Measurements from ENCODE around the gene THBS2. TPM values are rescaled to one million over a fixed set of nuclear protein-coding genes. Genes with fewer than 3 reads are reported as not detected.
"Not testable (repeated sequence)": the region's sequence is repeated elsewhere in the genome, so short reads cannot be mapped to it uniquely, and the experiment has no call there.

Gene THBS2
- total and polyA plus RNA-seq, 11 donors, result 1.9 to 51.7 (median 15.9) TPM

DNA sequence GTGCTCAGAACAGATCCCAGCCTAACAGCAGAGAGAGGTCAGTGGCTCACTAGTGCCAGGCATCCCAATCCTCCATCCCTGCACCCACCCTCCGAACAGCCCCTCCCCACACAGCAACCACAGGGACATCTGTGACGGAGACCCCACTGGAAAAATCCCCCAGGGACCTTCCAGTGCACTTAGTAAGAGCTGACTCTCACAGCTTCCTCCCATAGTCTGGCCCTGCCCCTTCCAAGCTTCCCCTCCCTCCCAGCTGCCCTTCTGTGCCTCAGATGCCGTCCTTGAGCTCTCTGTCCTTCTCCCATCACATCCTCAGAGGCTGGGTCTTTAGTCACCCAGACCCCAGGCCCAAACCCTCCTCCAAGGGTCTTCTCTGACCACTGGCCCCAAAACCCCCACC lies 9.7 kb upstream of the THBS2 start:
- DNase-seq, result no peak
- WGBS, 4 donors, result 44 to 47% (median 46%) methylated on average over 3 of the region's 3 CpGs
- H3K36me3 ChIP-seq, result no peaks in the 10 kb centered on the region
- intact Hi-C loops (cut with DNase I), result no loop called here
- H3K9me3 ChIP-seq, result peaks cover 0 to 5% (median 0%) of the 10 kb centered on the region in 12 donors
- TF ChIP-seq, protein P1, sequence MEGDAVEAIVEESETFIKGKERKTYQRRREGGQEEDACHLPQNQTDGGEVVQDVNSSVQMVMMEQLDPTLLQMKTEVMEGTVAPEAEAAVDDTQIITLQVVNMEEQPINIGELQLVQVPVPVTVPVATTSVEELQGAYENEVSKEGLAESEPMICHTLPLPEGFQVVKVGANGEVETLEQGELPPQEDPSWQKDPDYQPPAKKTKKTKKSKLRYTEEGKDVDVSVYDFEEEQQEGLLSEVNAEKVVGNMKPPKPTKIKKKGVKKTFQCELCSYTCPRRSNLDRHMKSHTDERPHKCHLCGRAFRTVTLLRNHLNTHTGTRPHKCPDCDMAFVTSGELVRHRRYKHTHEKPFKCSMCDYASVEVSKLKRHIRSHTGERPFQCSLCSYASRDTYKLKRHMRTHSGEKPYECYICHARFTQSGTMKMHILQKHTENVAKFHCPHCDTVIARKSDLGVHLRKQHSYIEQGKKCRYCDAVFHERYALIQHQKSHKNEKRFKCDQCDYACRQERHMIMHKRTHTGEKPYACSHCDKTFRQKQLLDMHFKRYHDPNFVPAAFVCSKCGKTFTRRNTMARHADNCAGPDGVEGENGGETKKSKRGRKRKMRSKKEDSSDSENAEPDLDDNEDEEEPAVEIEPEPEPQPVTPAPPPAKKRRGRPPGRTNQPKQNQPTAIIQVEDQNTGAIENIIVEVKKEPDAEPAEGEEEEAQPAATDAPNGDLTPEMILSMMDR (IDR thresholded peaks at IDR 0.05), result no peak
- TF ChIP-seq POLR2A (IDR thresholded peaks at IDR 0.05), result no peak
- ATAC-seq, result no peak
- no peak overlapping the region for H3K4me3 ChIP-seq
- no peaks in the 10 kb centered on the region for H3K4me1 ChIP-seq
- H3K27ac ChIP-seq, result no peak overlapping the region
- H3K27me3 ChIP-seq, result peaks cover 0 to 2% (median 0%) of the 10 kb centered on the region in 9 donors

- H3K4me3 ChIP-seq; H3K36me3 ChIP-seq; DNase-seq; H3K27me3 ChIP-seq; H3K4me1 ChIP-seq; H3K27ac ChIP-seq; ATAC-seq; intact Hi-C loops (cut with DNase I); H3K9me3 ChIP-seq: not testable (repeated sequence)
- WGBS, 4 donors, result 84 to 94% (median 88%) methylated on average over 7 to 14 of the region's 14 CpGs
Observed at GRCh38 chr6:169262602-169263001, 9.0 kb upstream of the THBS2 start.

- no peak overlapping the region for H3K27ac ChIP-seq
- peaks cover 0 to 49% (median 22%) of the 10 kb centered on the region in 9 donors for H3K27me3 ChIP-seq
Observed at GRCh38 chr6:169256518-169256917, 2.9 kb upstream of the THBS2 start.

GRCh38 chr6:169256061-169256460 lies 2.4 kb upstream of the THBS2 start:
- 86 to 91% (median 89%) methylated on average over 8 of the region's 8 CpGs for WGBS, 4 donors
- intact Hi-C loops (cut with DNase I), result no loop called here
- peaks cover 0 to 19% (median 7%) of the 10 kb centered on the region in 12 donors for H3K4me1 ChIP-seq
- H3K9me3 ChIP-seq, result peaks cover 0 to 2% (median 0%) of the 10 kb centered on the region in 12 donors
- ATAC-seq (no peak), DNase-seq (no peak)
- no peaks in the 10 kb centered on the region for H3K36me3 ChIP-seq
- no peak overlapping the region for H3K27ac ChIP-seq
- no peak overlapping the region for H3K4me3 ChIP-seq
- H3K27me3 ChIP-seq, result peaks cover 0 to 53% (median 22%) of the 10 kb centered on the region in 9 donors
- TF ChIP-seq POLR2A (IDR thresholded peaks at IDR 0.05), result no peak

More at GRCh38 chr6:169256518-169256917, 2.9 kb upstream of the THBS2 start:
- Histone ChIP-seq H3K9me3 (peaks cover 0 to 2% (median 0%) of the 10 kb centered on the region in 12 donors), H3K36me3 (no peaks in the 10 kb centered on the region), H3K4me3 (no peak overlapping the region), H3K4me1 (peaks cover 0 to 19% (median 7%) of the 10 kb centered on the region in 12 donors)
- TF ChIP-seq POLR2A (IDR thresholded peaks at IDR 0.05), result no peak
- TF ChIP-seq, protein P1 (IDR thresholded peaks at IDR 0.05), result no peak
- intact Hi-C loops (cut with DNase I), result no loop called here
- no peak for ATAC-seq
- 91 to 96% (median 92%) methylated on average over 8 of the region's 8 CpGs for WGBS, 4 donors
- DNase-seq, result no peak

DNA sequence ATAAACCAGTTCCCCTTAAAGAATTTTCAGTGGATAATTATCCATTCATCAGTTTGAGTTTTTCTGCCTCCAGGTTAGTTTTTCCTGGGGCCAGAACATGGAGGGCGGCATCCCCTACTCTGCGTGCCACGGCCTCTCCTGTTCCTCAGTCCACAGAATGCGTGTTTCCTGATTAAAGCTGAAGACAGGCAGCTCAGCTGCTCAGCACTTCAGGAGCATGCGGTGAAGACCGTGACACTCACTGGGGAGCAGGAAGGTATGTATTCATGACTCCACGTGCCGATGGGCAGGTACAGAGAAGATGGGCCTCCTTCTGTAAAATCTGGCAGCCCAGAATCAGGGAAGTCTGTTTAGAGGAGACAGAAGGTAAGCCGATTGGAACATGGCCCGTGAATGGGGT lies 2.0 kb upstream of the THBS2 start:
- no peak for TF ChIP-seq POLR2A (IDR thresholded peaks at IDR 0.05)
- TF ChIP-seq, protein P1 (IDR thresholded peaks at IDR 0.05), result no peak
- peaks cover 0 to 2% (median 0%) of the 10 kb centered on the region in 12 donors for H3K9me3 ChIP-seq
- H3K27ac ChIP-seq, result no peak overlapping the region
- H3K36me3 ChIP-seq, result no peaks in the 10 kb centered on the region
- WGBS, 4 donors, result 80 to 84% (median 82%) methylated on average over 10 of the region's 10 CpGs
- DNase-seq, result no peak
- ATAC-seq, result no peak
- intact Hi-C loops (cut with DNase I), result no loop called here
- no peak overlapping the region for H3K4me3 ChIP-seq
- peaks cover 0 to 19% (median 7%) of the 10 kb centered on the region in 12 donors for H3K4me1 ChIP-seq
- H3K27me3 ChIP-seq, result peaks cover 0 to 56% (median 22%) of the 10 kb centered on the region in 9 donors
